Natural killer cell treated with Interleukin-12 subunit alpha and Interleukin-12 subunit beta and Interleukin-15 and Interleukin-18, amount 100 ng/mL, for 72 hours (primary cell): ENCODE measurements around the gene CIAO3. TPM values are rescaled to one million over a fixed set of nuclear protein-coding genes. Genes with fewer than 3 reads are reported as not detected.
"Not testable (repeated sequence)": the region's sequence is repeated elsewhere in the genome, so short reads cannot be mapped to it uniquely, and the experiment has no call there.

Source experiments
- ATAC-seq, 2 donors: fragments of 150-1000 bp; cut with Tn5 transposase in 1 of 2; sonication (Bioruptor Pico), chemical (Tn5 transposase) in 1 of 2; 2 replicates each; pipeline ENCODE4 v1.10.0; 2021
- DNase-seq: peaks from one replicate; pipeline ENCODE4 v3.0.0; 2022; ENCODE audit warnings: low spot score
- H3K27ac Mint-ChIP-seq, 2 donors: 1 replicate in 1 of 2; 2 replicates in 1 of 2; pipeline ENCODE4 v1.8.0; 2022; ENCODE audit warnings: mixed read lengths in 2 of 2, mild to moderate bottlenecking in 1 of 2, moderate library complexity in 1 of 2
- H3K27me3 Mint-ChIP-seq, 2 donors: 1 replicate in 1 of 2; 2 replicates in 1 of 2; pipeline ENCODE4 v1.8.0; 2022; ENCODE audit warnings: mixed read lengths in 2 of 2
- H3K36me3 Mint-ChIP-seq: one replicate; pipeline ENCODE4 v1.8.0; 2022; ENCODE audit warnings: mixed read lengths
- H3K4me1 Mint-ChIP-seq, 2 donors: 1 replicate in 1 of 2; 2 replicates in 1 of 2; pipeline ENCODE4 v1.8.0; 2022; ENCODE audit warnings: low read depth in 2 of 2, mixed read lengths in 2 of 2, mild to moderate bottlenecking in 1 of 2
- H3K4me3 Mint-ChIP-seq: one replicate; pipeline ENCODE4 v1.8.0; 2022; ENCODE audit warnings: mixed read lengths
- H3K9me3 Mint-ChIP-seq: 2 replicates; pipeline ENCODE4 v1.8.0; 2022; ENCODE audit warnings: mixed read lengths
- total RNA-seq, 2 donors: library from RNA; stranded (reverse); gene quantifications; one replicate each; pipeline ENCODE4 v1.2.3, GENCODE V29; 2022

Gene CIAO3
- total RNA-seq, 2 donors from 2014 or later: 26.9 to 54.0 TPM

- H3K27me3 Mint-ChIP-seq: no peaks in the 10 kb centered on the region
- peaks cover 0 to 3% of the 10 kb centered on the region in 2 donors for H3K4me1 Mint-ChIP-seq
- ATAC-seq (no peak), DNase-seq (no peak)
- H3K4me3 Mint-ChIP-seq: no peak overlapping the region
- no peaks in the 10 kb centered on the region for H3K9me3 Mint-ChIP-seq
- H3K36me3 Mint-ChIP-seq: no peaks in the 10 kb centered on the region
- no peak overlapping the region for H3K27ac Mint-ChIP-seq
Observed at GRCh38 chr16:743794-744500, 3.1 kb upstream of the CIAO3 start.

- not testable (repeated sequence) for H3K27ac Mint-ChIP-seq, H3K4me3 Mint-ChIP-seq, H3K36me3 Mint-ChIP-seq, H3K9me3 Mint-ChIP-seq, ATAC-seq, H3K4me1 Mint-ChIP-seq, H3K27me3 Mint-ChIP-seq, DNase-seq
Observed at GRCh38 chr16:742894-743293, 2.1 kb upstream of the CIAO3 start.

- Mint-ChIP-seq H3K4me1 (peaks cover 0 to 3% of the 10 kb centered on the region in 2 donors), H3K9me3 (no peaks in the 10 kb centered on the region), H3K27me3 (no peaks in the 10 kb centered on the region), H3K27ac (no peak overlapping the region), H3K4me3 (peak overlapping the region; percentile 54), H3K36me3 (no peaks in the 10 kb centered on the region)
- ATAC-seq (no peak), DNase-seq (no peak)
Observed at GRCh38 chr16:741986-742629, 1.3 kb upstream of the CIAO3 start.

GRCh38 chr16:740459-740763 is 386 bp downstream of the CIAO3 start:
- H3K4me3 Mint-ChIP-seq: peak overlapping the region; percentile 73
- H3K27ac Mint-ChIP-seq: no peak overlapping the region
- no peaks in the 10 kb centered on the region for H3K9me3 Mint-ChIP-seq
- DNase-seq (no peak), ATAC-seq (peak; percentile 27 to 33)
- no peaks in the 10 kb centered on the region for H3K27me3 Mint-ChIP-seq
- H3K4me1 Mint-ChIP-seq: peaks cover 3 to 7% of the 10 kb centered on the region in 2 donors
- no peaks in the 10 kb centered on the region for H3K36me3 Mint-ChIP-seq

- DNase-seq: no peak
- H3K4me3 Mint-ChIP-seq: peak overlapping the region; percentile 73
- no peaks in the 10 kb centered on the region for H3K27me3 Mint-ChIP-seq
- no peaks in the 10 kb centered on the region for H3K36me3 Mint-ChIP-seq
- ATAC-seq: no peak
- H3K4me1 Mint-ChIP-seq: peaks cover 3 to 10% of the 10 kb centered on the region in 2 donors
- H3K27ac Mint-ChIP-seq: peak overlapping the region in 1 of 2 donors; percentile 58
- H3K9me3 Mint-ChIP-seq: no peaks in the 10 kb centered on the region
Observed at GRCh38 chr16:739560-740458, 988 bp downstream of the CIAO3 start.

DNA sequence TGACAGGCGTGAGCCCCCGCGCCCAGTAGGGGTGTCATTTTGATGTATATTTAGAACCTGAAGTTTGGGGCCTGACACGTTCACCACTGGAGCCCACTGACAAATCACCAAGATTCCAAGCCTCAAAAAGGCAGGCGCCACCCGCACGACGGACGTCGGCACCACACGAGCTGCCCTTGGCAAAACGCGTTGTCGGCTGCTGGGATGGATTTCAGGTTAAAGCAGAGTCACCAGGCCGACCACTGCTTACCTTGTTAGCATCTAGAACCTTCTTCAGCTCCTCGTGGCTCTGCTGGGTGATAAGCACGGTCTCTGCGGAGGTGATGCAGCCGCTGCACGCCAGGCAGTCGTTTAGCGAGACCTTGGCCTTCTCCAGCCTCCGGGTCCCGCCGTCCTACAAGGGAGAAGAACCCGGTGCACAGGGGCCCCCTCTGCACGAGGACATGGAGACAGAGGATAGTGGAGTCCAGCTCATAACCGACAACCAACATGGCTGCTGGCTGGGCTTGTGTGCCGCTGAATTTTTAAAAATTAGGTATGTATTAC is 3.8 kb downstream of the CIAO3 start:
- Mint-ChIP-seq H3K4me1 (peaks cover 3 to 10% of the 10 kb centered on the region in 2 donors), H3K27me3 (no peaks in the 10 kb centered on the region), H3K27ac (no peak overlapping the region), H3K9me3 (no peaks in the 10 kb centered on the region), H3K36me3 (no peaks in the 10 kb centered on the region), H3K4me3 (no peak overlapping the region)
- DNase-seq (no peak), ATAC-seq (no peak)

DNA sequence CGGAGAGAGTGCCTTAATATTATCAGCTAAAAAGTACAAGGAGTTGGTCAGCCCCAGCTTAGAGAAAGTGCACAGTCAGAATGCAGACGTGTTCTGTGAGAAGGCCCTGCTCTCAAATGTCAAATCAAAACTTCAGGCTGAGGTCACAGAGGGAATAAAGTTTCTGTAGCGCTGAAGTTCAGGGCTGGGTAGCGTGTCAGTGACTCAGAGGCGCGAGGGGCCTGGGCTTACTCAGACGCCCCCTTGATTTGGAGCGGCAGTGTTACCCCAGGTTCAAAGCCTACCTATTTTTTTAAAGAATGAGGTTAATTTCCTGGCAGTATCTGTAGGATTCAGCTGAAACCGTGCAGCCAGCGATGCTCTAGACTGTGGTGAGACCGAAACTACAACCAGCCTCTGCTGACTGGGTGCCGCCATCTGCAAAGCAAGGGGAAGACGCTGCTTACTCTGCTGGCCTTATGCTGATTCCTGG is 4.8 kb downstream of the CIAO3 start:
- Mint-ChIP-seq H3K9me3 (no peaks in the 10 kb centered on the region), H3K4me1 (peaks cover 3 to 10% of the 10 kb centered on the region in 2 donors), H3K27ac (peak overlapping the region in 1 of 2 donors; percentile 21), H3K36me3 (no peaks in the 10 kb centered on the region), H3K4me3 (peak overlapping the region; percentile 47), H3K27me3 (no peaks in the 10 kb centered on the region)
- DNase-seq (no peak), ATAC-seq (peak in 1 of 2 donors; percentile 68)

- DNase-seq (no peak), ATAC-seq (no peak)
- Mint-ChIP-seq H3K4me3 (peak overlapping the region; percentile 47), H3K27ac (no peak overlapping the region), H3K4me1 (peaks cover 3 to 10% of the 10 kb centered on the region in 2 donors), H3K9me3 (no peaks in the 10 kb centered on the region), H3K27me3 (no peaks in the 10 kb centered on the region), H3K36me3 (no peaks in the 10 kb centered on the region)
Observed at GRCh38 chr16:734981-735881, 5.6 kb downstream of the CIAO3 start.

DNA sequence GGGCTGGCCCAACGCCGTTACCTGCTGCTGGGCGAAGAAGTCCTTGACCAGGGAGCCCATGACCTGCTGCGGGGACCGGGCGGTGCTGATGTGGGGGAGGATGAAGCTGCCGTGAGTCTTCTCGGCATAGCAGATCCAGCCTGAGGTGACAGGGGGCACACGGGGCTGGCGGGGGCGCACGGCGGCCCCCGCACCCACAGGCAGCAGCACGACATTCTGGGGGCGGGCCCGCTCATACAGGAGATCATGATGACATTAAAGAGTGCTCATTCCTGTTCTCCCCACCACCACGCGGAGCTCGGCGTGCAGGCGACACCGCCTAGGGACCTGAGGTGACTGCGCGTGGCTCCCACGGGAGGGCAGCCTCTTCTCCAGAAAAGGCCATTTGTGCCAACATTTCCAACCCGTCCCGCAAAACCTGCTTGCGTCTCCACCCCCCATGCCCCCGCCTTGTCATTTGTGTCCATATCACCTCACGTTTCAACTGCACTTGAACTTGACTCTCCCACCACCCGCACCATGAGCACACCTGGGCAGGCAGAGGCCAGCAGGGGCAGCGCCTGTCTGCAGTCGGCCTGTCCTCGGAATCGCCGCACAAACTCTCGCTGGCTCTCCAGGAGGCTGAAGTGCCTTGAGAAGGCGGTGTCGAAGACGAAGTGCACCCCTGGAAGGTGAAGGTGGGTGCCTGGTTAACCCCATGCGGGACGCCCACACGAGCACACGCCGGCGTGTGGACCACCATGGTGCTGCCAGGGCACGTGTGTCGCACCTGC is 6.4 kb downstream of the CIAO3 start:
- Mint-ChIP-seq H3K4me1 (peaks cover 3 to 10% of the 10 kb centered on the region in 2 donors), H3K27me3 (no peaks in the 10 kb centered on the region), H3K36me3 (no peaks in the 10 kb centered on the region), H3K4me3 (no peak overlapping the region), H3K27ac (no peak overlapping the region), H3K9me3 (no peaks in the 10 kb centered on the region)
- DNase-seq (no peak), ATAC-seq (no peak)

- DNase-seq: no peak
- H3K4me1 Mint-ChIP-seq: peaks cover 0 to 10% of the 10 kb centered on the region in 2 donors
- no peaks in the 10 kb centered on the region for H3K27me3 Mint-ChIP-seq
- H3K4me3 Mint-ChIP-seq: no peak overlapping the region
- H3K9me3 Mint-ChIP-seq: no peaks in the 10 kb centered on the region
- ATAC-seq: peak in 1 of 2 donors; percentile 29
- no peaks in the 10 kb centered on the region for H3K36me3 Mint-ChIP-seq
- H3K27ac Mint-ChIP-seq: no peak overlapping the region
Observed at GRCh38 chr16:733382-734207, 7.2 kb downstream of the CIAO3 start.

GRCh38 chr16:732936-733335 is 7.9 kb downstream of the CIAO3 start:
- H3K36me3 Mint-ChIP-seq: no peaks in the 10 kb centered on the region
- no peaks in the 10 kb centered on the region for H3K9me3 Mint-ChIP-seq
- no peak overlapping the region for H3K27ac Mint-ChIP-seq
- no peaks in the 10 kb centered on the region for H3K27me3 Mint-ChIP-seq
- no peak overlapping the region for H3K4me3 Mint-ChIP-seq
- H3K4me1 Mint-ChIP-seq: peaks cover 0 to 10% of the 10 kb centered on the region in 2 donors
- DNase-seq: no peak
- ATAC-seq: no peak

DNA sequence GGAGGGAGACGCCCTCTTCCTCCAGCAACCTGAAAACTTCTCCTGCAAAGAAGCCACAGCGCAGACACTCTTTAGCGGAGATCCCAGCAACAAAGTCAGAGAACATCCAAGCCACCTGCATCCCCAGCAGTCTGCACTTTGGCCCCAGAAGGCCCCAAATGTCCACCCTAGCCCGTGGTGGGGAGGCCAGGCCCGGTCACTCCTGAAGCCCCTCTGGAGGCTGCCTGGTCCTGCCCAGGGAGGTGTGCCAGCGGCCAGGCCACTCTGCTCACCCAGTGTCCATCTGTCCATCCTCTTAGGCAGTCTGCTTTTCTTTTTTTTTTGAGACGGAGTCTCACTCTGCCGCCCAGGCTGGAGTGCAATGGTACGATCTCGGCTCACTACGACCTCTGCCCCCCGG is 8.5 kb downstream of the CIAO3 start:
- no peaks in the 10 kb centered on the region for H3K36me3 Mint-ChIP-seq
- no peak for DNase-seq
- H3K27ac Mint-ChIP-seq: no peak overlapping the region
- peaks cover 0 to 10% of the 10 kb centered on the region in 2 donors for H3K4me1 Mint-ChIP-seq
- H3K9me3 Mint-ChIP-seq: no peaks in the 10 kb centered on the region
- H3K27me3 Mint-ChIP-seq: no peaks in the 10 kb centered on the region
- ATAC-seq: no peak
- no peak overlapping the region for H3K4me3 Mint-ChIP-seq
